Inflammatory macrophage (primary cell): ENCODE measurements around the gene RCN1.
"Not testable (repeated sequence)": the region's sequence is repeated elsewhere in the genome, so short reads cannot be mapped to it uniquely, and the experiment has no call there.

Experiments
- DNase-seq, 2 donors: peaks; one replicate each; pipeline ENCODE4 v3.0.0-alpha.2; 2020 to 2022
- total RNA-seq, 18 experiments: gene quantifications; one replicate each; lab custom pipeline; 2026; ENCODE audit warnings: mixed read lengths in 6 of 18, inconsistent platforms in 2 of 18; lab: John Stamatoyannopoulos, UW

Gene RCN1
- 5.4 to 28.3 (median 13.3) reads per million in 18 experiments for total RNA-seq

GRCh38 chr11:32090545-32091370 lies at the start of gene RCN1:
Gene RCN1, plus strand, starts transcription at chr11:32091074. Its CDS starts 123 bp downstream, at chr11:32091197.
- peak; percentile 36 to 64 for DNase-seq

DNA sequence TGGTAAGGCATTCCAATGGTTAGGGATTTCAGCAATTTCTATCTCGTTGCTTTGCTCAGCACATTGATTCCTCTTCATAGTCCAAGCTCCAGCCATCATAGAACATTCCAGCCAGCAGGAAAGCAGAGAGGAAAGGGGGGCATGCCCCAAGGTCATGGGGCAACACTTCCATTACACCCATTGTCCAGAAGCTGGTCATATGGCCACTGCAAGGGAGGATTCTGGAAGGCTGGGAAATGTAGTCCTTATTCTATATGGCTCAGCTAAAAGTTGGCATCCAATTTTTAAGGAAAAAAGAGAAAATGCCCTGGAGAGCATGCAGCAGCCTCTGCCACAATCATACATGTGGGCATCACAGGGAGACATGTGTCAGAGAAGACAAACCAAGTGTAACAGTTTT lies 47.1 kb upstream of the RCN1 start:
- DNase-seq = no peak

DNA sequence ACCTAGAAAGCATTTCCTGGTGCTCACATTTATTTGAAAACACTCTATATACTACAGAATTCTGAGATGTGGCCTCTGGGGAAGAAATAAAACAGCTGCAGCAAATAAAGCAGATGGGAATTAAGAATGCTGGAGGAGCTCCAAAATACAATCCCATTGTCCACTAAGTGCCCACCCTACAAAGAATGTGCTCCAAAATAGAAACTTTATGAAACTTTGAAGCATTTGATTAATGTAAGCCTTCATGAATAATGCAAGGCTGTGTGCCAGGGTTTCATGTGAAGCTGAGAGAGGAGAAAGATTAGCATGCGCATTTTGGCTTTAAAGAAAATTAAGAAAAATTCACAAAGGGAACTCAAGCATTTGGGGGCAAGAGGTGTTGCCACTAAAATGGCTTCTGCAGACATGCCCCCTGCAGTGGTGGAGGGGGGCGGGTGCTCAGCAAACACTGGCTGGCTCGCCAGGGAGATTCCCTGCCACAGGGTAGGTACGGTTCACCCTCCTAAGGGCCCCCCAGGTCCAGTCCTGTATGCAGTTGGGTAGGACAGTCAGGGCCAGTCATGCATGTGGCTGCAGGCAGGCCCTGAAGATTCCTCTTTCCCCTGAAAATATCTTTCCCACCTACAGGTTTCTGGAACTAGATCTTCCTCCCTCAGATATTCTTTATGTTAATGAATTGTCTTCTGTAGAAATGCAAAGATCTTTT lies 46.6 kb upstream of the RCN1 start:
- no peak for DNase-seq

DNA sequence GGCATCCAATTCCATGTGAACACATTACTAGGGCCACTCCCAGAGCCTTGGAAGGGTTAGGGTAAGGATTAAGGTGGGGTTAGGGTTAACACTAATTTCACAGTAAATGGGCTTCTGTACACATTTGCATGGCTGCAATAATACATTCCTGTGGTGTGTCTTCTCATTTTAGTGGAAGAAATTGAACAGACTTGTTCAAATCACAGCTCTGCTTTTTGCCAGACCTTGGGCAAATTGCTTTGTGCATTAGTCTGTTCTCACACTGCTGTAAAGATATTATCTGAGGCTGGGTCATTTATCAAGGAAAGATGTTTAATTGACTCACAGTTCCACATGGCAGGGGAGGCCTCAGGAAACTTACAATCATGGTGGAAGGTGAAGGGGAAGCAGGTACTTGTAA lies 45.4 kb upstream of the RCN1 start:
- no peak for DNase-seq

GRCh38 chr11:32050264-32050663 lies 40.6 kb upstream of the RCN1 start:
- DNase-seq = no peak

GRCh38 chr11:32052215-32052614 lies 38.7 kb upstream of the RCN1 start:
- DNase-seq = peak; percentile 62 to 67

DNA sequence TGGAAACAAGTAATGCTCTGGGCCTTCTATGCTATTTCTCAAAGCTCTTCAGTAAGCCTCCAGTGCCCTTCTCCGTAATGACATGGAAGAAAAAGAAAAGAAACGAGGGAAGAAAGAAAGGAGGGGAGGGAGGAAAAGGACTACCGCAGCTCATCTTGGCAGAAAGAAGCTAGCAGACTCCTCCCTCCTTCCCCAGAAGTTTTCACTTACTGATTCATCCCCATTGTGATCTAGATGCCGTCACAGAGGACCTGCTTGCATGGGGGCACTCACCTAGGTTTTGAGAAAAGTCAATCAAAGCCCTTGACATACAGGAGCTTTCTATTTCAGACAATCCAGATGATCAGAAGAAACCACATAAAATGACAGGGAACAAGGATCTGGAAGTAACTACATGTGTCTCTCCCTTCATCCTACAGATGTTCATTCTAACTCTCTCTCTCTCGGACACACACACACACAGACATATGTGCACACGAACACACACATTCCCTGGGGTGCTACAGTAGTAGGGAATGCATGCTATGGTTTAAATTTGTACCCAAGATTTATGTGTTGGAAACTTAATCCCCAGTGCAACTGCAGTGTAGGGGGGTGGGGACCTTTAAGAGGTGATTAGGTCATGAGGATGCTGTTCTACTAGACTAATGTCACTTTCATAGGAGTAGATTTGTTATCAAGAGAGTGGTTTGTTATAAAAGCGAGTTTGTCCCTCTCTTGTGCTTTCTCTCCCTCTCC lies 37.6 kb upstream of the RCN1 start:
- DNase-seq = no peak

GRCh38 chr11:32055861-32056260 lies 35.0 kb upstream of the RCN1 start:
- DNase-seq = no peak

DNA sequence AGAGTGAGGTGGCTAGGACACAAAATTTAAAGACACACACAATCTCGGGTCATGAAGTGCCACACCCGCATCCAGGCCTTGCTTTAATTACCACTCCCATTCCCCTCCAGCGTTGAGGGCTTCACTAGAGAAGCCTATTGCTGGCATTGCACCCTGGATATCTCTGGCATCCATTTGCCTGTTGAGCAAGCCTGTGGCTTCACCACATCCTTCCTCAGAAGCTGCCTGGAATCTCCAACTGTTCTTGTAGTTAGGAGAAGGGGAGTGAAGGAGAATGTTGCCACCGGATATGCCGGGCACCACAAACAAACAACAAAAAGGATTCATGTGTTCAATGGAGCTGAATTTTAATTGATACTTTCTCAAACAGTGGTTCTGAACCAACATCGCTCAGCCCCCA lies 34.4 kb upstream of the RCN1 start:
- peak in 1 of 2 donors; percentile 11 for DNase-seq

DNA sequence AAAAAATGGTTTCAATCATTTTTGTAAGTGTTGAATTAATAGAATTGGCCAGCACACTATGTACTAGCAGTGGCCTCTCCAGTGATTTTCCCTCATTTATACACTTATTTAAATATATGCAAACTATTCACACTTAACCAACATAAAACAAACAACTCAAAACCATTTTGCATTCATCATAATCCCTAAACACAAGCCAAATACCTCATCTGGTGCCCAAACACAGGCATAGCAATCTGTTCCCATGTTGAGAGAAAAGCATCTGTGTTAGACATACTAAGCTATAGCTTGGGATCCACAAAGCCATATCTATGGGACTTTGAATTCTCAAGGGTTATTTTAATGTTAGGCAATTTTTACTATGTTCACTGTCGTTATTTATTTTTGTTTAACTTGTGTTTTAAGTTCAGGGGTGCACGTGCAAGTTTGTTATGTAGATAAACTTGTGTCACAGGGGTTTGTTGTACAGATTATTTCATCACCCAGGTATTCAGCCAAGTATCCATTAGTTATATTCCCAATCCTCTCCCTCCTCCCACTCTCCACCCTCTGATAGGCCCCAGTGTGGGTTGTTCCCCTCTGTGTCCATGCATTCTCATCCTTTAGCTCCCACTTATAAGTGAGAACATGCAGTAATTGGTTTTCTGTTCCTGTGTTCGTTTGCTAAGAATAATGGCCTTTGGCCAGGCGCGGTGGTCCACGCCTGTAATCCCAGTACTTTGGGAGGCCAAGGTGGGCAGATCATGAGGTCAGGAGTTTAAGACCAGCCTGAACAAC lies 31.0 kb upstream of the RCN1 start:
- DNase-seq = no peak

GRCh38 chr11:32062540-32062939 lies 28.3 kb upstream of the RCN1 start:
- DNase-seq = no peak

DNA sequence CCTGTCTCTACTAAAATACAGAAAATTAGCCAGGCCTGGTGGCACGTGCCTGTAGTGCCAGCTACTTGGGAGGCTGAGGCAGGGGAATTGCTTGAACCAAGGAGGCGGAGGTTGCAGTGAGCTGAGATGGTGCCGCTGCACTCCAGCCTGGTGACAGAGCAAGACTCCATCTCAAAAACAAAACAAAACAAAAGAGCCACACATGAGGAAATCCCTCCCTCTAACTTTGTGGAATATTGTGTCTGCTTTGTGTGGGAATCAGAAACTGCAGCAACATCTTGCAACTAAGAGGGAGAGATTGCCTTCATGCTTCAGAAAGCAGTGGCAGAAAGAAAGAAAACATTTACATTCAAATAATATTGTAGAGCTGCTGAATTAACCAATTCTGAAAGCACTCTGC lies 27.8 kb upstream of the RCN1 start:
- not testable (repeated sequence) for DNase-seq

GRCh38 chr11:32065865-32066629 lies 24.8 kb upstream of the RCN1 start:
- DNase-seq = no peak

- no peak for DNase-seq
Observed at GRCh38 chr11:32068134-32068870, 22.6 kb upstream of the RCN1 start.

- DNase-seq = no peak
Observed at GRCh38 chr11:32069361-32070058, 21.4 kb upstream of the RCN1 start.

DNA sequence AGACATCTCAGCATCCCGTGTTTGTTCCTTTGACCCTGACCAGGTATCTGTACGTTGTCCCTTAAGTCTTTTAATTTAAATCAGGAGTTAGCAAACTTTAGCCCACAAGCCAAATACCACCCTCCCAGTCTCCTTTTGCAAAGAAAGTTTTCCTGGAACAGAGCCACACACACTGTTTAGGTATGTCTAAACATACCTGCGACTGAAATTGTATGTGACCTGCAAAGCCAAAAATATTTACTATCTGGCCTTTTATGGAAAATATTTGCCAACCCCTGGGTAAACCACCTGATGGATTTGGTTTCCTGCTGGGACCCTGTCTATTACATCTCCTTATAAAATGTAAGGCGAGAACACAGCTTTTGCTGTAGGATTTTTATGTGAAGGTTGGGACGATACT lies 20.2 kb upstream of the RCN1 start:
- no peak for DNase-seq

DNA sequence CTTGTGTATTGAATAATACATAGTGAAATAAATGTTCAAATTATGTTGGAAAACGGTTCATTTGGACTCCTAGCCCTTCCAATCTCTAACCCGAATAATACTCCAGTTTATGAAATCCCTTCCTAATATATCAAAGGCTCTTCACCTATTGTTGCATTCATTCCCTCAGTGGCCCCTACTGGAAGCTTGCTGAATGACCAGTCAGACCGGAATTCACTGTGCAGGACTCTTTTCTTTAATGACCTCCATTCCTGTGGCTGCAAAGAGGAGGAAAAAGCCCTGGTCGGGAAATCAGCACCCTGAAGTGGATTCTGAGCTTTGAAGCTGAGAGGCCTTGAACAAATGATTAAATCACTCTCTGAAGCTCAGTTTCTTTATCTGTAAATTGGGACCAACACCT lies 19.1 kb upstream of the RCN1 start:
- DNase-seq = no peak

- no peak for DNase-seq
Observed at GRCh38 chr11:32072872-32073643, 17.8 kb upstream of the RCN1 start.

GRCh38 chr11:32073644-32074026 lies 17.2 kb upstream of the RCN1 start:
- DNase-seq = no peak

DNA sequence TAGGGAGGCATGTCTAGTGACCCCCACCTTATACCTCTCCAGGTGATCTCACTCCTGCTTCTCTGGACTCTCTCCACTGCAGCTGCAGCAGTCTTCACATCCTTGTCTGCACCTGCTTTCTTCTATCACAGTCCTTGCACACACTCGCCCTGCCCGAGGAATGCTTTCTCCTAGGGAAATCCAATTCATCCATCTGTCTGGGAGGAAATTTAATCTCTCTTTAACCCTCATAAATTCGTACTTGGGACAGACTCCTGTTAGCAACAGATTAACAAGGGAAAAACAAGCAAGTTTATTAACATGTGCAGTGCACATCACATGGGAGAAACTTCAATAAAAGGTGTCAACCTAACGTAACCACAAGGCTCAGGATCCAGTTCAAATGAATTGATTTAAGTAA lies 11.3 kb upstream of the RCN1 start:
- DNase-seq = no peak
